MM.1S (cell line): Measurements from ENCODE around the gene FIBCD1.

ENCODE experiments used
- DNase-seq: peaks from one replicate; pipeline ENCODE4 v3.0.0-alpha.2; 2015
- H2AFZ ChIP-seq: fragments of 300-600 bp; sonication (generic); 2 replicates; pipeline ENCODE4 v1.6.0; 2016; ENCODE audit warnings: antibody characterized with exemption, low read length
- H3F3A ChIP-seq: fragments of 300-600 bp; sonication (generic); 2 replicates; pipeline ENCODE4 v1.6.1; 2016; ENCODE audit warnings: mild to moderate bottlenecking, antibody characterized with exemption, low read length, moderate library complexity, mixed read lengths; ENCODE audit not compliant: insufficient read depth
- H3K27ac ChIP-seq: fragments of 300-600 bp; sonication (generic); 2 replicates; pipeline ENCODE4 v1.5.1; 2016; ENCODE audit warnings: mild to moderate bottlenecking, low read length
- H3K27me3 ChIP-seq: fragments of 300-600 bp; sonication (generic); replicated peaks from 2 replicates; pipeline ENCODE4 v1.6.0; 2016; ENCODE audit warnings: low read length; ENCODE audit not compliant: insufficient read depth
- H3K36me3 ChIP-seq: fragments of 300-600 bp; sonication (generic); replicated peaks from 2 replicates; pipeline ENCODE4 v1.6.1; 2016; ENCODE audit warnings: mild to moderate bottlenecking, low read length, mixed read lengths; ENCODE audit not compliant: insufficient read depth
- H3K4me1 ChIP-seq: fragments of 300-600 bp; sonication (generic); 2 replicates; pipeline ENCODE4 v1.6.1; 2016; ENCODE audit warnings: low read length, mixed read lengths
- H3K4me2 ChIP-seq: fragments of 300-600 bp; sonication (generic); 2 replicates; pipeline ENCODE4 v1.6.0; 2016; ENCODE audit warnings: low read depth, low read length
- H3K4me3 ChIP-seq: fragments of 300-600 bp; sonication (generic); 2 replicates; pipeline ENCODE4 v1.5.1; 2016; ENCODE audit warnings: low read length, mixed read lengths
- H3K79me2 ChIP-seq: fragments of 300-600 bp; sonication (generic); 2 replicates; pipeline ENCODE4 v1.6.1; 2016; ENCODE audit warnings: mixed run types, low read length, mixed read lengths
- H3K9ac ChIP-seq: fragments of 300-600 bp; sonication (generic); 2 replicates; pipeline ENCODE4 v1.6.1; 2016; ENCODE audit warnings: low read length, mixed read lengths
- H3K9me2 ChIP-seq: fragments of 300-600 bp; sonication (generic); replicated peaks from 2 replicates; pipeline ENCODE4 v1.6.1; 2016; ENCODE audit warnings: mild to moderate bottlenecking, low read length, mixed read lengths; ENCODE audit not compliant: insufficient read depth
- H3K9me3 ChIP-seq: fragments of 300-600 bp; sonication (generic); replicated peaks from 2 replicates; pipeline ENCODE4 v1.6.1; 2016; ENCODE audit warnings: mild to moderate bottlenecking, low read length, mixed read lengths; ENCODE audit not compliant: insufficient read depth
- H4K20me1 ChIP-seq: fragments of 300-600 bp; sonication (generic); 2 replicates; pipeline ENCODE4 v1.6.1; 2016; ENCODE audit warnings: mild to moderate bottlenecking, low read length, moderate library complexity, mixed read lengths; ENCODE audit not compliant: insufficient read depth
- EZH2 ChIP-seq: fragments of 300-600 bp; sonication (generic); optimal IDR thresholded peaks from 2 replicates; pipeline ENCODE3; 2017; ENCODE audit warnings: low read depth, mild to moderate bottlenecking, antibody characterized with exemption, low read length, mixed read lengths
- EZH2phosphoT487 ChIP-seq: fragments of 300-600 bp; sonication (generic); IDR thresholded peaks from 2 replicates; pipeline ENCODE4 v1.6.1; 2018; ENCODE audit warnings: antibody characterized with exemption, low read length
- TF ChIP-seq, protein P1 (sequence below): fragments of 300-600 bp; sonication (generic); IDR thresholded peaks from 2 replicates; pipeline ENCODE4 v1.5.1; 2016; ENCODE audit warnings: antibody characterized with exemption, low read length, mixed read lengths

FIBCD1 gene

DNA sequence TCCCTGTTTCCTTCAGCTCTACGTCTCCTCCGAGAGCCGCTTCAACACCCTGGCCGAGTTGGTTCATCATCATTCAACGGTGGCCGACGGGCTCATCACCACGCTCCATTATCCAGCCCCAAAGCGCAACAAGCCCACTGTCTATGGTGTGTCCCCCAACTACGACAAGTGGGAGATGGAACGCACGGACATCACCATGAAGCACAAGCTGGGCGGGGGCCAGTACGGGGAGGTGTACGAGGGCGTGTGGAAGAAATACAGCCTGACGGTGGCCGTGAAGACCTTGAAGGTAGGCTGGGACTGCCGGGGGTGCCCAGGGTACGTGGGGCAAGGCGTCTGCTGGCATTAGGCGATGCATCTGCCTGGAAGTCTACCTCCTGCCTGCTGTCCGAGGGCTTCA lies 76.3 kb downstream of the FIBCD1 start:
- Histone ChIP-seq H3K36me3 (no peaks in the 10 kb centered on the region), H3K9ac (no peak overlapping the region), H4K20me1 (no peaks in the 10 kb centered on the region), H3K27me3 (no peaks in the 10 kb centered on the region), H3K9me2 (no peaks in the 10 kb centered on the region), H2AFZ (no peak overlapping the region), H3K79me2 (no peaks in the 10 kb centered on the region), H3K4me1 (no peaks in the 10 kb centered on the region), H3K4me3 (no peak overlapping the region), H3K4me2 (no peak overlapping the region), H3K9me3 (no peaks in the 10 kb centered on the region), H3F3A (no peaks in the 10 kb centered on the region), H3K27ac (no peak overlapping the region)
- no peak for TF ChIP-seq EZH2phosphoT487
- no peak for TF ChIP-seq EZH2
- TF ChIP-seq, protein P1, sequence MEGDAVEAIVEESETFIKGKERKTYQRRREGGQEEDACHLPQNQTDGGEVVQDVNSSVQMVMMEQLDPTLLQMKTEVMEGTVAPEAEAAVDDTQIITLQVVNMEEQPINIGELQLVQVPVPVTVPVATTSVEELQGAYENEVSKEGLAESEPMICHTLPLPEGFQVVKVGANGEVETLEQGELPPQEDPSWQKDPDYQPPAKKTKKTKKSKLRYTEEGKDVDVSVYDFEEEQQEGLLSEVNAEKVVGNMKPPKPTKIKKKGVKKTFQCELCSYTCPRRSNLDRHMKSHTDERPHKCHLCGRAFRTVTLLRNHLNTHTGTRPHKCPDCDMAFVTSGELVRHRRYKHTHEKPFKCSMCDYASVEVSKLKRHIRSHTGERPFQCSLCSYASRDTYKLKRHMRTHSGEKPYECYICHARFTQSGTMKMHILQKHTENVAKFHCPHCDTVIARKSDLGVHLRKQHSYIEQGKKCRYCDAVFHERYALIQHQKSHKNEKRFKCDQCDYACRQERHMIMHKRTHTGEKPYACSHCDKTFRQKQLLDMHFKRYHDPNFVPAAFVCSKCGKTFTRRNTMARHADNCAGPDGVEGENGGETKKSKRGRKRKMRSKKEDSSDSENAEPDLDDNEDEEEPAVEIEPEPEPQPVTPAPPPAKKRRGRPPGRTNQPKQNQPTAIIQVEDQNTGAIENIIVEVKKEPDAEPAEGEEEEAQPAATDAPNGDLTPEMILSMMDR, result no peak
- DNase-seq, result no peak

- H3K27me3 ChIP-seq, result no peaks in the 10 kb centered on the region
- H3K4me2 ChIP-seq, result no peak overlapping the region
- no peaks in the 10 kb centered on the region for H3K9me2 ChIP-seq
- no peaks in the 10 kb centered on the region for H3K9me3 ChIP-seq
- H3K27ac ChIP-seq, result no peak overlapping the region
- no peaks in the 10 kb centered on the region for H3K36me3 ChIP-seq
- H3F3A ChIP-seq, result no peaks in the 10 kb centered on the region
- no peak overlapping the region for H2AFZ ChIP-seq
- no peak overlapping the region for H3K9ac ChIP-seq
- H4K20me1 ChIP-seq, result no peaks in the 10 kb centered on the region
- no peaks in the 10 kb centered on the region for H3K4me1 ChIP-seq
- no peak overlapping the region for H3K4me3 ChIP-seq
- no peak for TF ChIP-seq EZH2phosphoT487
- TF ChIP-seq EZH2, result no peak
- TF ChIP-seq, protein P1, result no peak
- H3K79me2 ChIP-seq, result no peaks in the 10 kb centered on the region
- no peak for DNase-seq
Observed at GRCh38 chr9:130862217-130862616, 76.8 kb downstream of the FIBCD1 start.

- DNase-seq, result no peak
- H3K27me3 ChIP-seq, result no peaks in the 10 kb centered on the region
- H3K79me2 ChIP-seq, result no peaks in the 10 kb centered on the region
- no peaks in the 10 kb centered on the region for H3K9me3 ChIP-seq
- no peaks in the 10 kb centered on the region for H3K36me3 ChIP-seq
- no peaks in the 10 kb centered on the region for H3K4me1 ChIP-seq
- TF ChIP-seq EZH2, result no peak
- no peak for TF ChIP-seq EZH2phosphoT487
- TF ChIP-seq, protein P1, result no peak
- no peak overlapping the region for H2AFZ ChIP-seq
- no peaks in the 10 kb centered on the region for H4K20me1 ChIP-seq
- H3K27ac ChIP-seq, result no peak overlapping the region
- H3F3A ChIP-seq, result no peaks in the 10 kb centered on the region
- no peak overlapping the region for H3K4me3 ChIP-seq
- no peak overlapping the region for H3K9ac ChIP-seq
- H3K4me2 ChIP-seq, result no peak overlapping the region
- no peaks in the 10 kb centered on the region for H3K9me2 ChIP-seq
Observed at GRCh38 chr9:130861372-130862180, 77.5 kb downstream of the FIBCD1 start.
